Thyroid gland (tissue), 4 donors: Measurements from ENCODE around the gene GPR82.

Source experiments
- CTCF ChIP-seq, 6 experiments: fragments of 200-600 bp in 3 of 6; fragments of 450-650 bp in 3 of 6; sonication (generic) in 3 of 6; IDR thresholded peaks; one replicate each; pipeline ENCODE4 v1.5.1; 2016 to 2019; ENCODE audit warnings: antibody characterized with exemption in 6 of 6, mild to moderate bottlenecking in 2 of 6, inconsistent platforms in 1 of 6, moderate library complexity in 1 of 6
- POLR2A ChIP-seq, 2 donors: fragments of 450-650 bp; IDR thresholded peaks; one replicate each; pipeline ENCODE4 v1.6.1; 2017; ENCODE audit warnings: antibody characterized with exemption in 2 of 2, mild to moderate bottlenecking in 2 of 2, moderate library complexity in 1 of 2

GRCh38 chrX:41718481-41719235 is 5.3 kb upstream of the GPR82 start:
- no peak for TF ChIP-seq CTCF (IDR thresholded peaks at IDR 0.05)
- TF ChIP-seq POLR2A (IDR thresholded peaks at IDR 0.05), result no peak
